GM21825 (cell line): ENCODE measurements around the gene EDIL3.

ENCODE experiments used
- ATAC-seq: cut with Tn5 transposase; IDR thresholded peaks from one replicate; pipeline ENCODE4 v1.9.1; 2021; ENCODE audit warnings: mild to moderate bottlenecking, moderate library complexity; ENCODE audit not compliant: unreplicated experiment

Gene EDIL3

DNA sequence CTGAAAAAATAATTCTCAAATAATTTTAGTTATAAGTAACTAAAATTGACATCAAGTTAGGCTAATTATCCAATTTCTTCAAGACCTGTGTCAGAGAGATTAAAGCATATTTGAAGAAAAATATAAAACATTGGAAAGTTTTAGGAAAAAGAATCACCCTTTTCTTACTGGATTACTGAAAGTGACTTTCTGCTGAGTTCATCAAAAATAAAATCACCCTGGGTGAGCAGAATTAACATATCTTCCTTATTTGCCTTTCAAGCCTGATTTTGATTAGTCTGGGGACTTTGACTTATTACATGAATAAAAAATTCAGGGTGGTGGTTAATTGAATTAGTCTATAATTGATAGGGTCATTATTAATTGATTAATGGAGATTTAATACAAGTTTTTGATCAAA lies 411.8 kb downstream of the EDIL3 start:
- ATAC-seq: no peak

GRCh38 chr5:83972236-83972635 lies 412.4 kb downstream of the EDIL3 start:
- no peak for ATAC-seq

- no peak for ATAC-seq
Measured at GRCh38 chr5:83967417-83967816, 417.3 kb downstream of the EDIL3 start.

- ATAC-seq: no peak
Measured at GRCh38 chr5:83965441-83965840, 419.2 kb downstream of the EDIL3 start.

DNA sequence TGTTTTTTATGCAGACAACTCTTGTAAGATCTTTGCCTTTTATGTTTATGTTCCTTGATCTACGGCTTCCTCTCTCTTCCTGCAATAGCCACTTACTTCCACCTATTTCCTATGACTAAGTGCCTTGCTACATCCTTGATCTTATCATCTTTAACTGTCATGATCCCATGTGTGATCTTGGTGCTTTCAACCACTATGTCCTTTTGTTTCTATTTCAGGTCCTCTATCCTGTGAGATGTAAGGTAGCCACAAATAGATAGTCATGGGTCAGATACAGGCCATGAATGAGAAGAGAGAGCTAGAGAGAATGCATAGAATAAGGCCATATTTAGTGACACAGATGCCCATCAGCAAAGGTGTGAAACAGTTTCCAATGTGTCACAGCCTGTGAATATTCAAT lies 420.4 kb downstream of the EDIL3 start:
- no peak for ATAC-seq

DNA sequence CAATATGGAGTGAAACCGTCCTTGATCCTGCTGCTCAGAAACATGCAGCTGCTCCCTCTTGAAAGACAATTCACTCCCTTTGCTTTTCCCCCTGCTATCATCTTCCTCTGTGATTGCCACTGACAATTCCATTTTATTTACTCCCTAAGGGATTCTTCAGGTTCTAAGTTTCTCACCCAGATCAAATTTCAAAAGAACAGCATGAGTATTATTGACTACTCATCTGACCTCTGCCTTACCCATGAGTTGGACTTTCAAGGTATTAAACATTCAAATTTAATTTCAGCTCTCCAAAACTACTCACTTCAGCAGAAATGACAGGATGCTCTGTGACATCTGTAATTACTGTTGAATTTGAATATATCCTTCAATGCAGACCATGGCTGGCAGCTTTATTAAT lies 427.5 kb downstream of the EDIL3 start:
- no peak for ATAC-seq

GRCh38 chr5:83956386-83956785 lies 428.3 kb downstream of the EDIL3 start:
- ATAC-seq: no peak

DNA sequence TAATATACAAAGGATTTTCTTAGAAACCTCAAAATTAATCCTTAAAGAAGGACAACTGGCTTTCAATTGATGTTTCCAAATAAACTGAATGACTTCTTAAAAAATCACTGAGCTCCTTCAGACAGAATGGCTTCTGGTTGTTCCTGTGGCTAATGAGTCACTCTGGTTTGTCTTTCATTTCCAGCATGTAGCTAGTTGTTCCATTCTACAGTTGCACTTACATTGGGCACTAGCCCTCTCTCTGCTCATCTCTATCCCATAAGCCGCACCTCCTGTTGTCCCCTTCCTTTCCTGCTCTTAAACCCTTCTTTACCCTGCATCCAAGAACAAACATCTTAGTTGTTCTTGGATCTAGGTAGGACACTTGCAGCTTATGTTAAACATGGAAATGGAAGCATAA lies 428.8 kb downstream of the EDIL3 start:
- ATAC-seq: no peak

DNA sequence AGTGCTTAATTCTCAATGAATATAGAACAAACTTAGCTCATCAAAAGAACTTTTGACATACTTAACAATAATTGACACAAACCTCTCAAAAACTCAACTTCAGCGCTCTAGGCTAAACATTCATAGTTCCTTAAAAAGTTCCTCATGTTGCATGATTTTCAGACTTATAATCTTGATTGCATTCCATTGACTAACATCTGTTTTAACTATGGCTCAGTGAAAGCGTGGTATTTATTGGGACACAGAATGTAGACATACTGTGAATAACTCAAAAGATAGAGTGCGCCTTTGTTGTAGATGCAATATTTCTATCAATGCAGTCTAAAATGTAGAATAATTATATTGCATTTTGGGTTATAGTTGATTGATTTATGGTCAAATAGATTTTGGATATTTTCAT lies 436.9 kb downstream of the EDIL3 start:
- ATAC-seq: no peak

DNA sequence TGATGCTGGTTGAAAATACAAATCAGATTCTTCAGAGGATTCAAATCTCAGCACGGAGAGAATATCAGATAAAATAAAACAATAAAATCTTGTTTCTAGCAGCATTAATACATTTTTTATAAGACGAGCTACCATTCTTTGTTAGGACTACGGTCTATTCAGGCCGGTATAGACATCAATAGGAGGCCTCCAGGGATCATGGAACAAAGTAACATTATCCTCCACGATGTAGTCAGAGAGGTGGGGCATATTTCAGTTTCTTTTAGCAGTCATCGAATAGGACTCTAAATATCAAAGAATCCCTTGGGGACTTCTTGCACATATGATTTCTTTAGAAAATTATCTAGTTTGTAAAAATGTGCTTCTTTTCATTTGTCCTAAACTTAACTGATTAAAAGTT lies 438.2 kb downstream of the EDIL3 start:
- ATAC-seq: no peak

- no peak for ATAC-seq
Measured at GRCh38 chr5:83942155-83942554, 442.5 kb downstream of the EDIL3 start.

- no peak for ATAC-seq
Measured at GRCh38 chr5:83937837-83938236, 446.8 kb downstream of the EDIL3 start.

DNA sequence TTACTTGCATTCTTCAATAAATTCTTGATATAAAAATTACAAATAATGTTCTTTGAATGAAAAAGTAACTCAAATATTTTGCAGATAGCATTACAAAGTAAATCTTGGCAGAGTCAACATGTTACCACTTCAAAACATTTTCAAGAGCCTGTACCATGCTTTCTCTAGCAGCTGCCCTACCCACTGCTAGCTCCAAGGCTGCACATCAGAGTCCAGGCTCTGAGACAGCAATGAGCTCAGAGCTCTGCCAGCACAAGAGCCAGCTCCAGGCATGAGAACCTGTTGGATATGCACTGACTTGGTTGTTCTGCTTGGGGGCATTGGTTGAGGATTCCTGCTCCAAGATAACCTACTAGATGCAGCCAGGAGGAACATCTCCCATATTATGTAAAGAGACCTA lies 452.7 kb downstream of the EDIL3 start:
- no peak for ATAC-seq

DNA sequence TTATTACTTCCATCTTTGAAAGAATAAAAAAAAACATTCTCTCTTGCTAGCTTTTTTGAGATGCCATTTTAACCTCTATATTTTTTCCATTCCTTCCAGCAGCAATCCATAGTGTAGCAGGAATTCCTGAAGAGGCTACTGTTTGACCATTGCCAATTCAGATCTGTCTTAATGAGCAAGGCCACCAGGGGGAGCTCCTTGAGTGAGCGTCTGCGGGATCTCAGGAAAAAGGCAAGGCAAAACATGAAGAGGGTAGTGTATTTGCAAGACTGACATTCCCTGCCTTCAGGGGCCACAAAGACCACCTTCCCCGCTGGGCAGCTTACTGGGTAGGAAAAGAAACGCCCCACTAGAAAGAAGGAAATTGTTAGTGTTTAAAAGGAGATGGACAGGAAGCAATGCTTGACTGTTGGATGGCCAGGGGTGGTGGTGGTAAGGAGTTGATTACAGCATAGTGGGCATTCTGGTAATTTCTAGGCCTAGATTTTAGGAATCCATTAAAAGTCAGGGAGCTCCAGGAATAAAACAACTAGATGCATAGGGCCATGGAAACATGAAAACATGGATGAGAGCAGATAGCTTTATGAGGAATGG lies 457.4 kb downstream of the EDIL3 start:
- peak; percentile 79 for ATAC-seq

DNA sequence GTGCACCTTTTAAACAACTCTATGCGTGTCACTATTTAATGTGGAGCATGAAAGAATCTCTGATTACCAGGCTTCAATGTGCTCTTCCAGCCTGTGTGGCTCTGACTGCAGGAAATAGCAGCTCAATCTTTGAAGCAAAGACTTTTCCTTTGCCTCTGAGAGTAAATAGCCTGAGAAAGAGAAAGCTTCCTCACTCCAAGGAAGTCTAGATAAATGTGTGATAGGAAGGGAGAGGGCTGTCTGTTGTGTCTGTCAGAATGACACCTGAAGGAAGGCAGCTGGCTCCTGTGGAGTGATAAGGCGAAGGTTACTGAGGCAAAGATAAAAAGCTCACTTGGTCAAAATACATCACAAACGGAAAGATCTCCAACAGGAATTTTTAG lies 458.7 kb downstream of the EDIL3 start:
- ATAC-seq: no peak

GRCh38 chr5:83925321-83925954 lies 459.2 kb downstream of the EDIL3 start:
- ATAC-seq: no peak

- ATAC-seq: no peak
Measured at GRCh38 chr5:83924891-83925290, 459.8 kb downstream of the EDIL3 start.

DNA sequence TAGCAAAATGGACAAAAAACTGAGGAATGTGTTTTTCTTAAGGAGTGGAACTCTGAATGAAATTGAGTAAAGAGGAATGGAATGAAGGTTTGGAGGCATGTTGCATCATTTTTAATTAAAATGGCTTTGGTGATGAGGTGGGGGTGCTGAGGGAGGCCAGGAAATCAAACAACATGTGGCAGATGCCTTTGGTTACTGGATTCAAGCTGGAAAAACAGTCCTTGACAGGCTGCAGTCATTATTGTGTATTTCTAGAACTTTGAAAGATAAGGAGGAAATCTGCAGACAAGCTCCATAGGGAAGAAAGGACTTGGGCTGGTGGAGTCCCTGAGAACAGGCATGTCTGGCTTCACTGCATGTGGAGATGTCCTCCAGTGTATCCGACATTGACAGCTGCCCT lies 460.5 kb downstream of the EDIL3 start:
- ATAC-seq: no peak

DNA sequence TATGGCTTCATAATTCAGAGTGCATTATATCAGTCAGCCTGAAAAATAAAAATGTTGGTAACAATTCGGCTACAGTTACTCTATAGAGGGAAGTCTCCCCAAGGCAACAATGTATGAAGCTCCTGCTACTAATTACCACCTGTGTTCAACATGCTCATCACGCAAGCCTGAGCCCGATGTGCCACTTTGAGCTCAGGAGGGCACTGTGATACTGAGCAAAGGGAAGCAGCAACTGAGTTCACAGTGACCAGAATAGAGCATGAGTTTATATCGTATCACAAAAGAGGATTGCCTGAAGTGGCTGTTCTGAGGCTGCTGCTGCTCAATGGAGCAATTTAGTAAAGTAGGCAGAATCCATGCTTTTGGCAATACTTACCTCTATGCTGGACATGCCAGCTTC lies 462.0 kb downstream of the EDIL3 start:
- no peak for ATAC-seq

GRCh38 chr5:83921666-83922193 lies 462.9 kb downstream of the EDIL3 start:
- ATAC-seq: no peak

DNA sequence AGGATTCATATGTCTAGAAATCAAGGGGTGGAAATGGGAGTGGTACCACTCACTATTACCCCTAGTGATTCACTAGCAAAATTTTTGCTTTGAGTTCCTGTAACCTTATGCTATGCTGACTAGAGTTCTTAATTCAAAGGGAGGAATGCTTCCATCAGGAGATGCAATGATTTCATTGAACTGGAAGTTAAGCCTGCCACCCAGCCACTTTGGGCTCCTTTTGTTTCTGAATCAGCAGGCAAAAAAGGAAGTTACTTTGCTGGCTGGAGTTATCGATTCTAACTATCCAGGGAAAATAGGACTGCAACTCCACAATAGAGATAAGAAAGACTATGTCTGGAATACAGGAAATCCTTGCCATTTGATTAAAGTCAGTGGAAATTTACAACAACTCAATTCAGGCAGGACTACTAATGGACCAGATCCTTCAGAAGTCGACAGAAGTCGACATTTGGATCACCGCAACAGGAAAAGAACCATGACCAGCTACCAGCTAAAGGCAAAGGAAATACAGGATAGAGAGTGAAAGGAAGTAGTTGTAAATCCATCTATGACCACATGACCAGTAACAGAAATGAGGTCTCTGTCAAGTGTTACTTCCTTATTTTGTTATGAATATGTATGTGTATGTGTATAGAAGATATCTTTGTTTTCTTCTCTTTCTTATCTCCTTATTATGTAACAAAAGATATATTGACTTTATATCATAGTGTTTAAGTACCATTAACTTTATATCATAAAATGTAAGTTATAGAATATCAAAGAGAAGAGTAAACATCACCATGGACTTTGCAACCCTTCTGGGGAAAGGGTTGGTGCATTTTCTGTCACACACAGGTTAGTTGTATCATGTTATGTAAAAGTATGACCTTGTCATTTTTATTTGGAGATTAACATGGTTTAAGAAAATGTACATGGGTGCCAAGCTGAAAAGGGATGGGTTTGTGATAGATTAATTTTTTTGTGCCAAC lies 465.3 kb downstream of the EDIL3 start:
- ATAC-seq: no peak
